Left kidney (tissue), 2 donors: ENCODE results near the gene MGST2. TPM values are rescaled to one million over a fixed set of nuclear protein-coding genes. Genes with fewer than 3 reads are reported as not detected.

Experiments used
- DNase-seq: peaks from one replicate; pipeline ENCODE4 v3.0.0-alpha.2; 2013
- polyA plus RNA-seq: library from polyadenylated mRNA; unstranded; fragments of 120-200 nt; gene quantifications from one replicate; pipeline ENCODE4 v1.2.1, GENCODE V29; 2013; ENCODE audit not compliant: insufficient read length

MGST2 gene
- polyA plus RNA-seq, 1 donor: 52.5 TPM

DNA sequence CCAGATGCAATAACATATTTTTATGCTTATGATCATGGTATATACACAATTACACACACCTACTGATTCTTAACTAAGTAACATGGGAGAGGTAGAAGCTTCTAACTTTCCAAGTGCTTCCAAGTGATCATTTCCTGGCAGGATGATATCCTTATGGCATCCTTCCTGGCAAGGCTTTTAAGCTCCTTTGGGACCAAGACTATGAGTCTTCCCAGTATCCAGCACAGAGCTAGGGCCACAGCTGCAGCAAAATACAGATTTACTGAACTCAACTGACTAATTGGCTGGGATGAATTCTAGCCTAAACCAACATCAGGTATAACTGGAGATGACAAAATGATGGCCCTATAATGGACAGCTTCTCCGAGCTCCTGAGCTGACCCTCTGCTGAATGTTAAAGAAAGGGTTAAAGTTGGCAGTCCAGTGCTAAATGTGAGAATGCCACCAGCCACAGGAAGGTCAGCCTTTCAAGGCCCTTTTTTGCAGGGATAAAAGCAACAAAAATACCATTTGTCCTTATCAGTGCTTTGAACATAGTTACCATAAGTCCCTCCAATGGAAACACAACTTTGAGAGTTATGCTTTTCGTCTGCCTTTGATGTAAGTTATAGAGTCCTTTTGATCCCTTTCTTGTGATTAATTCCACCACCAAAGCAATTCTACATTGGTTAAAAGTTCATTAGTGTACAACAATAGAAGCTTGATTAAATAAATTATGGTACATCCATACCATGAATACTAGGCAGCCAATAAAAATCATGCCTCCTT is 73.4 kb downstream of the MGST2 start:
- no peak for DNase-seq

DNA sequence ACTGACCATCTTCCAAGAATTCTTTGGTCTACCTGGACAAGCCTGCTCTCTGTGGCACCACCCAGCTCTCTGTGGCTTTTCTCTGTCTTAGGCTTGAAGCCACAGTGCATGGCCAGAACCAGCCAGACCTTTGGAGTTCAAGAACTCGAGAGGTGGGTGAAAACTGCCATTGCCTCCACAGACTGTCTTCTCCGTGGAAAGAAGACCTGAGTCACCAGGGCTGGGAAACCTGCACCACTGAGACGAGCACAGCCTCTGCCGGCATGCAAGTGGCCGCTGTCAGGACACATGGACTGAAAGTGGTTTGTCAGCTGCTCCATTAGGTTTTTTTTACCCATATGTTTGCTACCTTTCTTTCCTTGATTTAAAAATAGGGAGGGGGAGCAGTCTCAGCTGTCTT is 74.5 kb downstream of the MGST2 start:
- no peak for DNase-seq

DNA sequence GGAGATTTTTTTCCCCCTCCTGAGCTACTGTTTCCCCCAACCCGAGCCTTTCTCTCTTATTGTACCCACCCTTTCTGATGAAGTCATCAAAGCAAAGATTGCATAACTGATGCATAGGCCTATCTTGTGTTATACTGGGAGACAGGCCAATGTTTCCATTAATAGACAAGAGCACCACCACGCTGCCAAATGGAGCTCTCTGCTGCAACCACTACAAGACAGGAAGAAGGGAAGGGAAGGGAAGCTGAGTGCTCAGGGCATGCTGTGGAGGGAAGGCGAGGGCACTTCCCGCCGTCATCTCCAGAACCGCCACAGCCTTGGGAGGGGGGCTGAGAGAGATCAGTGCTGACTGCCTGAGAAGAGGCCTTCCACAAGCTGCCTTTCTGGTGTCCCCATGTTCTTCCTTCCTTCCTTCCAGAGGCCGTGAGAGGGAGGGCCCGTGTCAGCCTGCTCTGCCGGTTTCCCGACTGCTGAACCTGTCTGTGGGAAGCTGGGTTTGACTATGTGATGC is 75.0 kb downstream of the MGST2 start:
- DNase-seq: no peak

DNA sequence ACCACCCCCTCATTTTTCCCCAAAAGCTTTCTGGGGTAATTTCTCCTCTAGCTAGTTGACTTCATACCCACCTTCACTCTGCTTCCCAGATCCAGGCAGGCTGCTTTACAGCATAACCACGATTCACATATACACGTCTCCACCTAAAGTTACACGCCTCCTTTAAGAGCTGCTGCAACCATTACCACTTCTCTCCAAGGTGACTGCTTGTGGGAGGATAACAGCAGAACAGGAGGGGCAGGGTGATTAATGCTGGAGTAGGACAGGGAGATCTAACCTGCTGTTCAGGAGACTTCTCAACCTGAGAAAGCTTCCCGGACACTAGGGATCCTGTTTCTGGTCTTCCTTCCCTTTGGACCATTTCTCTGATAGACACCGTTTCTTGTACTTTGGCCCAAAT is 77.4 kb downstream of the MGST2 start:
- DNase-seq: no peak

DNA sequence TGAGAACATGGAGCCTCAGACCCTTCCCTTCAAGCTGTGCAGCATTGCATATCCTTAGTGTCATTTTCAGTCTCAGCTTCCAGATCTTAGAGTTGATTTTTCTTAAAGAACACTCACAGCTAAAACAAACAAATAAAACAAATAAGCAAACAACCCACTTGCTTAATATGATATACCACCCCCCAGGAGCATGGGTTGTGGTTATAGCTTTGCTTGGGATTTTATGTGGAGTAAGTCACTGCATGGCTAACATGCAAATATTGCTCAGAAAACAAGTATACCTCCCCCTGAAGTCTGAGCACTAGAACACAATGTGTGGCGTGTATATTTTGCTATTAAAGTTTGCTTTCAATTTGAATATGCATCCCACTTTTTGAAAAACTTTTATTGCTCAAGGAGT is 78.6 kb downstream of the MGST2 start:
- no peak for DNase-seq

DNA sequence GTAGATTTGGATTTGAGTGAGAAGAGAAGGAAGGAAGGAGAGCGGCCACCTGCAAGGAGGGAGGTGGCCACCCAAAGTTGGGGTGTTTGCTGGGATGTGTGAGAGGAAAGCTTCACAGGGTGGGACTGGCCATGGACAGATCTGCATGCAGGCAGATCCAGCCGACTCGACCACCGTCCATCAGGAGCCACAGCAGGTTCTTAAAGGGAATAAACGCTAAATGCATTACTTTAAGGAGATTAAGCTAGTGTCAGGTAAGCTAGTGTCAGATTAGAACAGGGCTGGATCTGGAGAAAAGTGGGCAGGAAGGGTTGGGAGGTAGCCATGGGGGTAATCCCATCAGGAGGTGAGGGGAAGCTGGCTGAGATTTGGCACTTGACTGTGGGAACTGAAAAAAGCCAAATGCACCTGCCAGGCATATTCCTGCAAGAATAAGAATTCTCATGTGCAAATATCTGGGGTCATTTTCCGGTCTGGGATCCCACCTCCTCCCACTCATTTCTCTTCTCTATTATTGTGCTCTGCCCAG is 79.6 kb downstream of the MGST2 start:
- DNase-seq: no peak

DNA sequence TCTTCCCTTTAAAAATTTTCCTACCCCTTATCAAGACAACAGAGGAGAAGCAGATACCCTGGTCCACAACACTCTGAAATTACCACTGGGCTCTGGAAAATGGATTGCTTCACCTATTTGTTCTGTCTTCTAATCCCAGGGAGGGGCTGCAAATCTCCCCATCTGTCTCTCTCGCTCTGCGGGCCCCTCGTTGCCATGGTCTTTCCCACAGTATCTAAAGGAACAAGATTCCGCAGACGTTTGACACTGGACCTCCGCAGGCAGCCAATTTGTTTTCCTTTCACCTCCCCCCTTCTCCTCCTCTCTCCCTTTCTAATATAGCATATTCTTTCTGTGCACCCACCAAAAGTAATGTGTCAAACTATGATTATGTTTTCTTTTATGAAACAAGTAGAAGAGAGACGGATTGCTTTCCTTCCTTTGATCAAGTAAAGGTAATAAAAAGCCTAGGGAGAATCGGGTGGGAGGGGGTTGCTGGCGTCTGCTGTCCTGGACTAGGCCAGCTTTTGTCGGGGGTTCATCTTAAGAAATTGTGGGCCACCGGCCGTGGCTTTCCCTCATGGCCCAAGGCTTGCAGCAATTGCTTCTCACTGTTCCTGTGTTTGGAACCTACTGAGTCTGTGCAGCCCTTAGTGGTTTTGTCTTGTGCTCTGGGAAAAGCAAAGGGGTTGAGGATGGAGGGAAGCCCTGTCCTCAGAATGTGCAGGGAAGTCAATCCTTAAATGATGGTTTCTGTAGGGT is 81.0 kb downstream of the MGST2 start:
- no peak for DNase-seq

DNA sequence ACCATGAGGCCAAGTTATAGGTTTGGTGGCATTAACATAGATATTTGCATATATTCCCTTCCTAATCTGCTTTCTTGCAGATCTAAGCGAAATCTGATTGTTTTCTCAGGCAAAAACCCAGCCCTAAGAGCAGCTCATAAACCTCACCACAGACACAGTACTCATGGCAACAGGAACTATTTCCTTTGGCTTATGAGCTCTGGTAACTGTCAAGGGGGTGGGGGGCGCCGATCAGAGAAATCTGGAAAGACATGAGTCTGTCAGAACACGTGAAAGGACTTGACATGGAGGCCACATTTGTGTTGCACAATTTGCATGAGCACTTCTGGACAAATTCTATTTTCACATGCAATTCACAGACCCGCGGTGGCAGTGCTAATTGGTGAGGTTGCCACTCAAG is 83.7 kb downstream of the MGST2 start:
- no peak for DNase-seq

DNA sequence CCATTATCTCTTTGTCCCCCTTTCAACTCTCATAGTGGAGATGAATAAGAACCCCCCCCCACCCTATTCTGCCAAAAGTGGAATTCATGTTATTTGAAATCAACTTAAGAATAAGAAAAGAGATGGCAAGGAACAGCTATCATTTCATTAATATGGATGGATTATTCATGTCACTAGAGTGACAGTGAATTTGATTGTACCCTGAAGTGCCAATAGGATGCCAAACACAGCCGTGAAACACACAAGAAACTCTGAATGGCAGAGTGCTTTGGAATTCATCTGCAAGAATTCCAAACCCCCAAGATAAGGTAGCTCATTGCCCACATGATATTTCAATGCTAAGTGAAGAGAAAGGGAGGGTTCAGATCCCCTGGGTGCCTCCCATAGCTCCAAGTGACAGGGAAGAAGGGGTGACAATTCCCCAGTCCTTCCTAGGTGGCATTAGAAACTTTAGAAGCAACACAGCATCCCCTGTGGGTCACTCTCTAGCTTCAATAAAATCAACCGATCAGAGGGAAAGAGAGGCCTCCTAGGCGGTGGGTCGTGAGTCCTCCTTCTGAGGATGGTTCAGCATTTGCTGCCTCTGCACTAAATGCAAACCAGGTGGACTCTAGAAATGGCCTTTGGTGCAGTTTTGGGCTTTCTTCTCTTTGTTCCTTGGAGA is 84.3 kb downstream of the MGST2 start:
- no peak for DNase-seq

DNA sequence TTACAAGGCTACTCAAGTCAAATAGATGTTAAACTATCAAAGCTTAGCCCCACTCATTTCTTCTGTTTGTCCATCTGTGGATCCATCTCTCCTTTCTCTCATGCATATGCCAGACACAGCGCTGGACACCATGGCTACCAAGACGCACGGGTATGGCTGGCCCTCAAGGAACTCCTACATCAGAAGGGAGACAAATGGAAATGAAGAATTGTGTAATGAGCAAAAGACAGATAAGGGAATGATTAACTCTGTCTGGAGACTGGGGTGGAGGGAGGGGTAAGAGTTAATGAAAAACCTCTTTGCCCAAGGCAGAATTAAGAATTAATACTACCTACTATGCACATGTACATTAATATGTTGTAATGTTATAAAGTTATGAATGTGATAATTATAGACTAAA is 88.1 kb downstream of the MGST2 start:
- DNase-seq: no peak

Other genes with a start within 250 kb of the MGST2 start
- 10.5 TPM for gene RAB33B, start 211.7 kb upstream of the MGST2 start, polyA plus RNA-seq
- gene SETD7, start 109.6 kb upstream of the MGST2 start, polyA plus RNA-seq: 14.4 TPM